Mesenchymal stem cell (in vitro differentiated cells and primary cell): ENCODE results near the gene ESR1.

Experiments
- DNase-seq: peaks from one replicate; pipeline ENCODE4 v3.0.0-alpha.2; 2013
- H2AFZ ChIP-seq: one replicate; pipeline ENCODE4 v1.6.1; 2013; ENCODE audit warnings: low read depth, mild to moderate bottlenecking, control low read depth, inconsistent platforms, low read length, moderate library complexity
- H2AK5ac ChIP-seq: 2 replicates; pipeline ENCODE4 v1.6.1; 2013; ENCODE audit warnings: low read length, moderate library complexity, mild to moderate bottlenecking, inconsistent platforms; ENCODE audit not compliant: severe bottlenecking
- H2BK120ac ChIP-seq: one replicate; pipeline ENCODE4 v1.6.1; 2013; ENCODE audit warnings: low read depth, mild to moderate bottlenecking, inconsistent platforms, low read length, moderate library complexity
- H2BK12ac ChIP-seq, 2 experiments: one replicate each; pipeline ENCODE4 v1.6.1; 2013; ENCODE audit warnings: inconsistent platforms in 2 of 2, low read length in 2 of 2, mild to moderate bottlenecking in 2 of 2, moderate library complexity in 2 of 2, control low read depth in 1 of 2
- H2BK15ac ChIP-seq: one replicate; pipeline ENCODE4 v1.6.1; 2013; ENCODE audit warnings: mild to moderate bottlenecking, low read depth, inconsistent platforms; ENCODE audit not compliant: poor library complexity, severe bottlenecking
- H2BK5ac ChIP-seq: 2 replicates; pipeline ENCODE4 v1.6.1; 2013; ENCODE audit warnings: low read depth, mild to moderate bottlenecking, low read length, control low read depth, inconsistent platforms; ENCODE audit not compliant: poor library complexity, severe bottlenecking
- H3K14ac ChIP-seq, 2 experiments: one replicate each; pipeline ENCODE4 v1.6.1; 2013; ENCODE audit warnings: inconsistent platforms in 2 of 2, low read length in 2 of 2, control low read depth in 1 of 2, mild to moderate bottlenecking in 1 of 2, moderate library complexity in 1 of 2
- H3K18ac ChIP-seq, 2 experiments: one replicate each; pipeline ENCODE4 v1.6.1; 2013; ENCODE audit warnings: inconsistent platforms in 2 of 2, low read length in 2 of 2, control low read depth in 1 of 2, low read depth in 1 of 2, mild to moderate bottlenecking in 1 of 2
- H3K23ac ChIP-seq, 2 experiments: one replicate each; pipeline ENCODE4 v1.6.1; 2013; ENCODE audit warnings: inconsistent platforms in 2 of 2, low read length in 2 of 2, mild to moderate bottlenecking in 2 of 2, moderate library complexity in 2 of 2, control low read depth in 1 of 2
- H3K27ac ChIP-seq: 2 replicates; pipeline ENCODE4 v1.5.1; 2013; ENCODE audit warnings: mild to moderate bottlenecking, moderate library complexity, low read length, control low read depth, inconsistent platforms; ENCODE audit not compliant: poor library complexity, severe bottlenecking
- H3K27me3 ChIP-seq, 2 experiments: 2 replicates each; pipeline versions ENCODE4 v1.6.1 to v1.7.0; 2013; ENCODE audit warnings: low read length in 2 of 2, mild to moderate bottlenecking in 2 of 2, moderate library complexity in 2 of 2, control low read depth in 1 of 2, inconsistent platforms in 1 of 2; ENCODE audit not compliant: control insufficient read depth in 1 of 2, insufficient read depth in 1 of 2
- H3K36me3 ChIP-seq, 2 experiments: 2 replicates each; pipeline versions ENCODE4 v1.6.1 to v1.7.0; 2013; ENCODE audit warnings: low read length in 2 of 2, control low read depth in 1 of 2, inconsistent platforms in 1 of 2, low read depth in 1 of 2, mild to moderate bottlenecking in 1 of 2; ENCODE audit not compliant: insufficient read depth in 2 of 2, control insufficient read depth in 1 of 2
- H3K4ac ChIP-seq, 2 experiments: one replicate each; pipeline ENCODE4 v1.6.1; 2013; ENCODE audit warnings: inconsistent platforms in 2 of 2, low read length in 2 of 2, mild to moderate bottlenecking in 2 of 2, moderate library complexity in 2 of 2, control low read depth in 1 of 2, low read depth in 1 of 2
- H3K4me1 ChIP-seq: 2 replicates; pipeline ENCODE4 v1.6.1; 2013; ENCODE audit warnings: low read depth, low read length, control low read depth; ENCODE audit not compliant: control insufficient read depth, insufficient read depth
- H3K4me2 ChIP-seq: 2 replicates; pipeline ENCODE4 v1.6.1; 2013; ENCODE audit warnings: low read length, mild to moderate bottlenecking, inconsistent platforms; ENCODE audit not compliant: poor library complexity, severe bottlenecking
- H3K4me3 ChIP-seq, 2 experiments: 2 replicates each; pipeline versions ENCODE4 v1.5.1 to v1.7.0; 2013; ENCODE audit warnings: low read length in 2 of 2, mild to moderate bottlenecking in 2 of 2, control low read depth in 1 of 2, low read depth in 1 of 2; ENCODE audit not compliant: insufficient read depth in 1 of 2
- H3K79me1 ChIP-seq: replicated peaks from 2 replicates; pipeline ENCODE4 v1.6.1; 2013; ENCODE audit warnings: mild to moderate bottlenecking, control low read depth, low read length, inconsistent platforms; ENCODE audit not compliant: poor library complexity, severe bottlenecking
- H3K9ac ChIP-seq: 2 replicates; pipeline ENCODE4 v1.7.0; 2013; ENCODE audit warnings: mild to moderate bottlenecking, low read length, moderate library complexity
- H3K9me3 ChIP-seq: 2 replicates; pipeline ENCODE4 v1.7.0; 2013; ENCODE audit warnings: mild to moderate bottlenecking, low read length; ENCODE audit not compliant: control insufficient read depth
- H4K8ac ChIP-seq: one replicate; pipeline ENCODE4 v1.6.1; 2013; ENCODE audit warnings: inconsistent platforms, mild to moderate bottlenecking, low read length, moderate library complexity
- H4K91ac ChIP-seq: one replicate; pipeline ENCODE4 v1.6.1; 2013; ENCODE audit warnings: mild to moderate bottlenecking, low read length, inconsistent platforms
- WGBS: methylation state at CpG from one replicate; pipeline ENCODE4 v1.1.7; 2013; ENCODE audit warnings: mixed read lengths; 5-methylcytosine and 5-hydroxymethylcytosine counted together

ESR1 gene

DNA sequence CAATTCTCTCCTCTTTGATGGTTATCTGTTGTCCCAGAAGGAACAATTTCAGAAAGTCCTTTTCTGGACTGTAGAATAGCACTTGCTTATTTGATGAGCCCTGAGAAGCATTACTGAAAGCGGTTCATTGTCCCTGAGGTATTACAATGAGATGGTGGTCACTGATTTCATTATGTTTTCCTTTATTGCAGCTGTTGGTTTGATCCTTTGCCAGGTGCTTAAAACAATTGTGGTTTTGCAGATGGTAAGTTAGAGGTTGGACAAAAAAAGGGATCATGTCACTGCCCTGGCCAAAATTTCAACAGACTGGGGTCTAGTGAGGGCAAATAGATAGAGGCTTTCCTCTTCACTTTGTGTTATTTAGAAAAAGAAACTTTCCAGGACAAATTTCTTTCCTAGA, 61.9 kb downstream of the ESR1 start:
- H3K4me3 ChIP-seq = no peak overlapping the region
- H2AK5ac ChIP-seq = no peak overlapping the region
- H3K27me3 ChIP-seq = no peaks in the 10 kb centered on the region
- H2BK12ac ChIP-seq = no peak overlapping the region
- H3K23ac ChIP-seq = no peak overlapping the region
- DNase-seq = no peak
- H3K14ac ChIP-seq = no peak overlapping the region
- no peak overlapping the region for H2BK15ac ChIP-seq
- no peak overlapping the region for H3K4me2 ChIP-seq
- H3K4me1 ChIP-seq = no peaks in the 10 kb centered on the region
- no peaks in the 10 kb centered on the region for H3K9me3 ChIP-seq
- H4K8ac ChIP-seq = no peak overlapping the region
- no peak overlapping the region for H2AFZ ChIP-seq
- H3K4ac ChIP-seq = no peak overlapping the region
- no peaks in the 10 kb centered on the region for H3K36me3 ChIP-seq
- no peak overlapping the region for H3K9ac ChIP-seq
- H3K27ac ChIP-seq = no peak overlapping the region
- no peak overlapping the region for H2BK5ac ChIP-seq
- H2BK120ac ChIP-seq = no peak overlapping the region
- WGBS = 79% methylated on average over 1 of the region's 1 CpG
- H3K18ac ChIP-seq = no peak overlapping the region
- no peaks in the 10 kb centered on the region for H3K79me1 ChIP-seq
- H4K91ac ChIP-seq = no peak overlapping the region

DNA sequence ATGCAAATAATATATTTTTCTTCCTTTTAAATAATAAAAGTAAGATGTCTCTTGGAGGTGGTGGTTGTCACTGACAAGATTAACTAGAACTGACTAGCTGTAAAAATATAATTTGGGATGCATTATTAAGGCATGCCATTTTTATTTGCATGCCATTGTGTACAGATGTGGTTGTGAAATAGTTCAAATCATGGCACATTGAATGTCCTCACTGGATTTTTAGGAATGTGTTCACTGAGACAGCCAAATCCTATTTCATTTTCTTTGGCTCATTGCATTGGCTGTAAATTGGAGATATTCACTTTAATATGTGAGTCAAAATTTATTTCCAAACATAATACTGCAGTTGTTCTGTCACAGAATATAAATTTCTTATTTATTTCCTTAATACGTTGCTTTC, 62.3 kb downstream of the ESR1 start:
- Histone ChIP-seq H3K4me1 (no peaks in the 10 kb centered on the region), H3K27ac (no peak overlapping the region), H2BK15ac (no peak overlapping the region), H2AK5ac (no peak overlapping the region), H2BK12ac (no peak overlapping the region), H3K18ac (no peak overlapping the region), H4K91ac (no peak overlapping the region), H3K79me1 (no peaks in the 10 kb centered on the region), H2AFZ (no peak overlapping the region), H3K36me3 (no peaks in the 10 kb centered on the region), H3K27me3 (no peaks in the 10 kb centered on the region), H4K8ac (no peak overlapping the region), H3K14ac (no peak overlapping the region), H3K4me3 (no peak overlapping the region), H3K9me3 (no peaks in the 10 kb centered on the region), H3K4ac (no peak overlapping the region), H3K9ac (no peak overlapping the region), H2BK120ac (no peak overlapping the region), H2BK5ac (no peak overlapping the region), H3K4me2 (no peak overlapping the region), H3K23ac (no peak overlapping the region)
- DNase-seq = no peak
- WGBS = no CpG with 5 or more reads among the region's 1 CpG

DNA sequence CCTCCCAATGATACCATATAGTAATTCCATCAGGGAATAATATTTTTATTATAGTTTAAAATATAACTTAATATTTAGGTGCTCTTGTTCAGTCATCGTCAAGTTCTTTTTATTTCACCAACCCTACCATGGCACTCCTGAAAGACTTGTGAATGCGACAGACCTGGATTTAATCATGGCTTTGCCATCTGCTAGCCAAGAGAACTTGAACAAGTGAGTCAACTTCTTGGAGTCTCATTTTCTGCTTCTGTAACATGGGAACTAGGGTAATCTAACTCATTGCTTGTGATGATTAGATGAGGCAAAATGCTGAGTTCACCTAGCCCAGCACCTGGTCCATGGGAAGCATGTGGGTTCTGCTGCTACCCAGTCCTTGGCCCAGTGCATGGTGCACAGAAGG, 62.9 kb downstream of the ESR1 start:
- no peaks in the 10 kb centered on the region for H3K9me3 ChIP-seq
- H3K79me1 ChIP-seq = no peaks in the 10 kb centered on the region
- WGBS = 97% methylated on average over 2 of the region's 2 CpGs
- no peak overlapping the region for H3K18ac ChIP-seq
- H3K23ac ChIP-seq = no peak overlapping the region
- H3K4me3 ChIP-seq = no peak overlapping the region
- H2AFZ ChIP-seq = no peak overlapping the region
- H2BK120ac ChIP-seq = no peak overlapping the region
- DNase-seq = no peak
- H2BK12ac ChIP-seq = no peak overlapping the region
- H3K27ac ChIP-seq = no peak overlapping the region
- no peak overlapping the region for H4K91ac ChIP-seq
- no peaks in the 10 kb centered on the region for H3K27me3 ChIP-seq
- H4K8ac ChIP-seq = no peak overlapping the region
- no peak overlapping the region for H3K9ac ChIP-seq
- no peak overlapping the region for H3K4me2 ChIP-seq
- no peak overlapping the region for H2BK5ac ChIP-seq
- H2AK5ac ChIP-seq = no peak overlapping the region
- H2BK15ac ChIP-seq = no peak overlapping the region
- H3K14ac ChIP-seq = no peak overlapping the region
- H3K36me3 ChIP-seq = no peaks in the 10 kb centered on the region
- H3K4ac ChIP-seq = no peak overlapping the region
- H3K4me1 ChIP-seq = no peaks in the 10 kb centered on the region

DNA sequence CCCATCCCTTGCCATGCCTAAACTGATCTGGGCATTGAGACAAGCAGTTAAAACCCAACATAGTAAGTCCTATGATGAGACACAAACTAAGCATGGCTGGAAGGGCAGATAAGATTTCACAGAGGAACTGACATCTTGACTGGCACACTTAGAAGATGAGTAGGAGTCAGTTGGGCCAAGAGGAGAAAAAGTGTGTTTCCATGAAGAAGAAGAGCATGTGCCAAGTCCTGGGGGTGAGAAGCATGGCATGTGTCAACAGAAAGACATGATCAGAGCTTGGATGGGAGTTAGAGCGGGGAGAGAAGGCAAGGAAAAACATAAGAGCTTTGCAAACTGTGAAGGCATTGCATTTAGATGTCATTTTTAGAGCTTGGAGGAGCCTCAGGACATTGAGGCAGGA, 68.0 kb downstream of the ESR1 start:
- Histone ChIP-seq H2BK5ac (no peak overlapping the region), H4K8ac (no peak overlapping the region), H3K27ac (no peak overlapping the region), H3K18ac (no peak overlapping the region), H3K79me1 (no peaks in the 10 kb centered on the region), H4K91ac (no peak overlapping the region), H2BK15ac (no peak overlapping the region), H3K14ac (no peak overlapping the region), H3K27me3 (no peaks in the 10 kb centered on the region), H3K9ac (no peak overlapping the region), H3K36me3 (no peaks in the 10 kb centered on the region), H3K23ac (no peak overlapping the region), H3K9me3 (no peaks in the 10 kb centered on the region), H2AK5ac (no peak overlapping the region), H3K4ac (no peak overlapping the region), H3K4me1 (no peaks in the 10 kb centered on the region), H2BK120ac (no peak overlapping the region), H2BK12ac (no peak overlapping the region), H2AFZ (no peak overlapping the region), H3K4me3 (no peak overlapping the region), H3K4me2 (no peak overlapping the region)
- DNase-seq = no peak
- WGBS = 65% methylated on average over 1 of the region's 1 CpG
